AG04450 (cell line): ENCODE data around the gene LIM2. TPM values are rescaled to one million over a fixed set of nuclear protein-coding genes. Genes with fewer than 3 reads are reported as not detected.
"Not testable (repeated sequence)": the region's sequence is repeated elsewhere in the genome, so short reads cannot be mapped to it uniquely, and the experiment has no call there.

Source experiments
- CTCF ChIA-PET: fragments of 300-600, 350-600 bp; formaldehyde crosslinking; extraction: SDS; loops from one replicate; lab custom pipeline; 2022; ENCODE audit warnings: antibody characterized with exemption, inconsistent platforms; lab: Charles Lee
- POLR2A ChIA-PET: fragments of 350-600 bp; formaldehyde crosslinking; extraction: SDS; loops from one replicate; lab custom pipeline; 2021; ENCODE audit warnings: antibody characterized with exemption, inconsistent platforms; lab: Yijun Ruan, JAX
- DNase-seq: peaks from one replicate; pipeline ENCODE4 v3.0.0-alpha.2; 2011; ENCODE audit warnings: low read depth, low spot score
- H3K27ac ChIP-seq: one replicate; pipeline ENCODE4 v1.5.1; 2012; ENCODE audit warnings: low read depth, low read length, control low read depth
- H3K27me3 ChIP-seq: one replicate; pipeline ENCODE4 v1.6.0; 2012; ENCODE audit warnings: low read length; ENCODE audit not compliant: control insufficient read depth, insufficient read depth
- H3K4me3 ChIP-seq: 2 replicates; pipeline ENCODE4 v1.5.1; 2011; ENCODE audit warnings: mild to moderate bottlenecking, low read depth, low read length, control low read depth
- H3K9me3 ChIP-seq: 2 replicates; pipeline ENCODE4 v1.5.1; 2012; ENCODE audit warnings: low read length; ENCODE audit not compliant: control insufficient read depth, insufficient read depth
- polyA plus RNA-seq: library from polyadenylated mRNA; depleted of rRNA; stranded (reverse); fragments of >200 nt; gene quantifications from 2 replicates; pipeline ENCODE4 v1.2.3, GENCODE V29; 2011
- TF ChIP-seq, protein P1 (sequence below): IDR thresholded peaks from 2 replicates; pipeline ENCODE4 v1.5.1; 2011; ENCODE audit warnings: low read depth, low read length, control low read depth, inconsistent platforms

LIM2 gene
- polyA plus RNA-seq, 1 experiment: not detected

DNA sequence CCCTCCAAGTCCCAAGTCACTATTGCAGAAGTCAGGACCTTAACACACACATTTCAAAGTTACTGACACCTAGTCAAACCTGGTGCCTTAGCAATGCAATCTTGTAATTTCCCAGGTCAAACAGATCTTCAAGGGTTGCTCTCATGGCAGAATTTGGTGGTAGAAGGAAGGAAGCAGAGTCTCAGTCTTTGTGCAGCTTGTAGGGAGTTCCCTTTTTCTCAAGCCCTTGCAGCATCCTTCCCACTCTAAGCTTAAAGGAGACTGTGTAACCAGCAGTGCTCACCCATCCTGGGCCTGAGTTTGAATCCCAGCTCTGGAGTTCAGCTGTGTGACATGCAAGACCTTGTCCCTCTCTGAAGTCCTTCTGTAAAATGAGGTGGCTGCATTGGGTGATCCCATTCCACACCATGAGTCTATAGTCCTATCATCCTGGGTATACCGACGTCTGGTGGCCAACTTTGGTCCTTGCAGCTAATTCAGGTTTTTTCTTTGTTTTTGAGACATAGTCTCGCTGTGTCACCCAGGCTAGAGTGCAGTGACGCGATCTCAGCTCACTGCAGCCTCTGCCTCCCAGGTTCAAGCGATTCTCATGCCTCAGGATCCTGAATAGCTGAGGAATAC is 19.8 kb upstream of the LIM2 start:
- Histone ChIP-seq H3K9me3 (peaks cover 7% of the 10 kb centered on the region), H3K4me3 (no peak overlapping the region), H3K27me3 (no peaks in the 10 kb centered on the region), H3K27ac (no peak overlapping the region)
- TF ChIP-seq, protein P1, sequence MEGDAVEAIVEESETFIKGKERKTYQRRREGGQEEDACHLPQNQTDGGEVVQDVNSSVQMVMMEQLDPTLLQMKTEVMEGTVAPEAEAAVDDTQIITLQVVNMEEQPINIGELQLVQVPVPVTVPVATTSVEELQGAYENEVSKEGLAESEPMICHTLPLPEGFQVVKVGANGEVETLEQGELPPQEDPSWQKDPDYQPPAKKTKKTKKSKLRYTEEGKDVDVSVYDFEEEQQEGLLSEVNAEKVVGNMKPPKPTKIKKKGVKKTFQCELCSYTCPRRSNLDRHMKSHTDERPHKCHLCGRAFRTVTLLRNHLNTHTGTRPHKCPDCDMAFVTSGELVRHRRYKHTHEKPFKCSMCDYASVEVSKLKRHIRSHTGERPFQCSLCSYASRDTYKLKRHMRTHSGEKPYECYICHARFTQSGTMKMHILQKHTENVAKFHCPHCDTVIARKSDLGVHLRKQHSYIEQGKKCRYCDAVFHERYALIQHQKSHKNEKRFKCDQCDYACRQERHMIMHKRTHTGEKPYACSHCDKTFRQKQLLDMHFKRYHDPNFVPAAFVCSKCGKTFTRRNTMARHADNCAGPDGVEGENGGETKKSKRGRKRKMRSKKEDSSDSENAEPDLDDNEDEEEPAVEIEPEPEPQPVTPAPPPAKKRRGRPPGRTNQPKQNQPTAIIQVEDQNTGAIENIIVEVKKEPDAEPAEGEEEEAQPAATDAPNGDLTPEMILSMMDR: peak; percentile 60
- CTCF ChIA-PET: interaction anchor here (1.0 to 2.4 kb wide), 3 partner anchors 9 to 70 kb away, joined by 3 to 8 read pairs (median 8); partner anchors contain the start of gene SIGLEC10
- POLR2A ChIA-PET: no interaction called here
- DNase-seq: no peak

DNA sequence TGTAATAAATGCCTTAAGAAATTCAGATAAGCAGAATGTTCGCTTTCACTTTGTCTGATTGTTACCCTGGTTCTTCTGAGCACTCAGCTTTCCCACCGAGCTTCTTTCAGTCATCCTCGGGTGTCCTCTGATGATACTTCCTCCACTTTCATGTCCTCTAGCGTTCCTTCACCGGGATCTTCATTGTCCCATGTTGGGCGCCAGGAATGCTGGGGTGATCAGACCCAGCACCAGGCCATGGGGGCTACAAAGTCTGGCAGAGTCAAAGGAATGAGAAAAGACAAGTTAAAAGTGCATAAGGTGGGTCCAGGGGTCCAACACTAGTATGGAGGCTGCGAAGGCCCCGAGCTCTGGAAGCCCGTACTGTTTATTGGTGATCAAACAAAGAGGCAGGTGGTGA is 14.3 kb upstream of the LIM2 start:
- POLR2A ChIA-PET: no interaction called here
- CTCF ChIA-PET: no interaction called here
- no peak for DNase-seq
- Histone ChIP-seq H3K27me3 (no peaks in the 10 kb centered on the region), H3K27ac (no peak overlapping the region), H3K4me3 (no peak overlapping the region), H3K9me3 (peaks cover 21% of the 10 kb centered on the region)
- TF ChIP-seq, protein P1: no peak

DNA sequence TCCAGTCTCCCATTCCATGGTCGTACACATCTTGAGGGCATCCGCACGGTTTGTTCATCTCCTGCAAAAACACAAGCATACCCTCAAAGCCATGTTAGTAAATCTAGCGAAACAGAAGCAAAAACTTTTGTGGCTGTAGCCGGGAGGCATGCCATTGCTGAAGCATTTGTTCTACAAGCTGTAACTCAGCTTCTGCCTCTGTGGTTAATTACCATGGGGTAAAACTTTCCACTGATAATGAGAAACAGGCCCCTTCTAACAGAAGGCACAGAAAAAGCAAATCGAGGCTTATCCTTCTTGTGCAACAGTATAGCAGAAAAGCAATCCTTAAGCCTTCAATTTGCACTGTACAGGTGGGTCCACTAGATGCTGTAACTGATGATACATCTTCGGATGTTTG is 12.2 kb upstream of the LIM2 start:
- H3K27ac ChIP-seq, DNase-seq, H3K4me3 ChIP-seq, H3K27me3 ChIP-seq, POLR2A ChIA-PET: not testable (repeated sequence)
- H3K9me3 ChIP-seq: peaks cover 18% of the 10 kb centered on the region
- CTCF ChIA-PET: interaction anchor here (1.1 kb wide), 1 partner anchor 60 kb away, joined by 4 read pairs; no protein-coding TSS in a partner anchor

DNA sequence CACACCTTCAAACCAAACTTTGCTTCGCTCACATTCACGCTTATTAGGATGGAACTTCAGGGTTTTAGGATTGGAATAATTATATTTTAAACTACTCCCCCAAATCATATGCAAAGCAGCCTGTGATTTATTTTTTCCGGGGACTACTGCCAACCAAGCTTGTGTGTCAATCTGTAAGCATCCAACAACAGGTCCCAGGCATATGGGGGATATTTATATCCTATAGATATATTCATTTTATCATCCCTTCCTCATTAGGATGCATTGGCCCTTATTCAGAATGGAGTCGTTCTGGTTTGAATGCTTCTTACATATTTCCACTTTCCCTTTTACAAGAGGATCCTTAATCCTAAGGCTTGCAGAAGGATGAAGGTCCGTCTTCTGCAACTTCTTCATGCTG is 11.5 kb upstream of the LIM2 start:
- Histone ChIP-seq H3K27me3 (no peaks in the 10 kb centered on the region), H3K27ac (no peak overlapping the region), H3K9me3 (peaks cover 18% of the 10 kb centered on the region), H3K4me3 (no peak overlapping the region)
- no peak for DNase-seq
- TF ChIP-seq, protein P1: no peak
- POLR2A ChIA-PET: interaction anchor here (0.7 kb wide), 1 partner anchor 34 kb away, joined by 3 read pairs; no protein-coding TSS in a partner anchor
- CTCF ChIA-PET: interaction anchor here (0.9 to 1.9 kb wide), 7 partner anchors 8 to 379 kb away, joined by 3 to 8 read pairs (median 4); no protein-coding TSS in a partner anchor

DNA sequence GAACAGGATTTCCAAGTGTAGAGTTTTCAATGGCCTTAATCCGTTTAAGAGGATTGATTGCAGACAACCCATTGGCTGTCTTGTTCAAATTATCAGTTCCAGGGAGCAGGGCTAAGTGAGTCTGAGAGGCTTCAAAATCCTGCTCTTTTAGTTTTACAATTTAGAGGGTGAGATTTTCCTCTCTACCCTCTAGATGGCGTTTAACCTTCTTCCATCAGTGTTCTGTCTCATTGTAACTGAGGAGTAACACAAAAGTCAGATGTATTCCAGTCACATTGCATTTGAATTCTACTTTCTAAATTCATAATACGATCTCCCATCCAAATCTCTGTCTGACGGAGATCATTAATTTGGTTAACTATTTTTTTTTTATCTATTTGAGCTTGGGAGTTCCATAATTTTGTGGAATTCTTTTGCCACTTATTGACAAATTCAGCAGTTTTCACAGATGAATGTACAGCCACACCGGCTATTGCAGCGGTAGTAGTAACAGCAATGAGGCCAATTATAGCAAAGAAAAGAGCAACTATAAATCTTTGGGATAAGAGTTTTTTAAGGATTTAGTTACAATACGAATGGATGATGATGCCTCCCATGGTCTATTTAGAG is 10.4 kb upstream of the LIM2 start:
- POLR2A ChIA-PET: interaction anchor here (0.7 kb wide), 1 partner anchor 33 kb away, joined by 3 read pairs; no protein-coding TSS in a partner anchor
- no peak for DNase-seq
- CTCF ChIA-PET: interaction anchor here (0.7 to 1.9 kb wide), 10 partner anchors 9 to 380 kb away, joined by 3 to 8 read pairs (median 4); no protein-coding TSS in a partner anchor
- no peaks in the 10 kb centered on the region for H3K27me3 ChIP-seq
- no peak overlapping the region for H3K4me3 ChIP-seq
- H3K27ac ChIP-seq: no peak overlapping the region
- TF ChIP-seq, protein P1: peak; percentile 61
- H3K9me3 ChIP-seq: peaks cover 14% of the 10 kb centered on the region

DNA sequence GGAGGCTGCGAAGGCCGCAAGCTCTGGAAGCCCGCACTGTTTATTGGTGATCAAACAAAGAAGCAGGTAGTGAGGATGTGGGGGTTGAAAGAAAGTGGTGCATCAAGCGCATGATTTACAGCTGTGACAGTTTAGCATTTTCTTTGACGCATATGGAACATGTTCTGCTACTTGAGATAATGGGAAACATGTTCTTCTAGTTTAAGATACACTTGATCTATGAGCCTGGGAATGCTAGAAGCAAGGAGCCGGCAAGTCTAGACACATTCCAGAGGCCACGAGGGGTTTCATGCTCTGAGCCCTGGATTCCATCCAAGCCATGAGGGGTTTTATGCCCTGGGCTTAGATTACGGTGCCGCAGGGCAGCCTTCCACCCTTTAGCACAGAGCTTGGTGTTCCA is 9.7 kb upstream of the LIM2 start:
- H3K4me3 ChIP-seq, H3K27me3 ChIP-seq, H3K27ac ChIP-seq, POLR2A ChIA-PET, DNase-seq: not testable (repeated sequence)
- CTCF ChIA-PET: interaction anchor here (1.0 to 1.9 kb wide), 3 partner anchors 10 to 302 kb away, joined by 4 to 8 read pairs (median 6); no protein-coding TSS in a partner anchor
- H3K9me3 ChIP-seq: peaks cover 12% of the 10 kb centered on the region
